HG03378 (cell line): ENCODE data around the gene TIAM2.
"Not testable (repeated sequence)": the region's sequence is repeated elsewhere in the genome, so short reads cannot be mapped to it uniquely, and the experiment has no call there.

Experiments used
- ATAC-seq: cut with Tn5 transposase; IDR thresholded peaks from one replicate; pipeline ENCODE4 v1.9.1; 2021; ENCODE audit warnings: mild to moderate bottlenecking, moderate library complexity; ENCODE audit not compliant: unreplicated experiment

TIAM2 gene

DNA sequence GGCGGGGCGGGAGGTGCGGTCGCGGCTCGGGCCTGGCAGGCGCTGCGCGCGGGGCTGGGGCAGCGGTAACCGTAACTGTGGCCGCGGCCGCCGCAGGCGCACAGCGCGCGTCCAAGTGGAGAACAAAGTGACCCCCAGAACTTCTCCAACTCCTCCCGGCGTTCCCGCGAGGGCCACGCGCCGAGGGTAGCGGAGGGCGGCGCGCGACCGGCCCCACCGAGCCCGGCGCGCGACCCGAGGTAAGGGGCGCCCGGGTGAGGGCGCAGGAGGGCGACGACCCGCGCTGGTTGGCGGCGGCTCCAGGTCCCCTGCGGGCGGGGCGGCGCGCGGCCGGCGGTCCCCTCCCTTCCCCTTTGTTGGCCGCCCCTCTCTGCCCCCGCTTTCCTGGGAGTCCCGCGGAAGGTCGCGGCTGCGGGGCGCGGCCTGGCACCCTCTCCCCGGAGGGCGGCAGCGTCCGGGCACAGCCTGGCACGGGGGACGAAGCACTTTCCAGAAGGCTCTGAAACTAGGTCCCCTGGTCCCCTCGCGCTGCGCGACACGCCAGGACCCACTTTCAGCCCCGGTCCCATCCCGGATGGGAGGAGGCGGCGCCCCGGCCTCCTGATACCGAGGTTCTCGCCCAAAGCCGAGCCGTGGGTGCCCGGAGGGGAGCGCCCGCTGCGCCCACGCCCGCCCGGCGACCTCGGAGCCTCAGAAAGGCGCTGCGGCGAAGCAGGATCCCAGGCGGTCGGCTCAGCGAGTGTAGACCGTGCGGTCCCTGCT is at the start of gene TIAM2:
TSS of gene TIAM2 (plus strand) at position 62 of the 762 bp plus-strand sequence. CDS start 133,909 bp downstream, outside the sequence.
- ATAC-seq, result no peak

DNA sequence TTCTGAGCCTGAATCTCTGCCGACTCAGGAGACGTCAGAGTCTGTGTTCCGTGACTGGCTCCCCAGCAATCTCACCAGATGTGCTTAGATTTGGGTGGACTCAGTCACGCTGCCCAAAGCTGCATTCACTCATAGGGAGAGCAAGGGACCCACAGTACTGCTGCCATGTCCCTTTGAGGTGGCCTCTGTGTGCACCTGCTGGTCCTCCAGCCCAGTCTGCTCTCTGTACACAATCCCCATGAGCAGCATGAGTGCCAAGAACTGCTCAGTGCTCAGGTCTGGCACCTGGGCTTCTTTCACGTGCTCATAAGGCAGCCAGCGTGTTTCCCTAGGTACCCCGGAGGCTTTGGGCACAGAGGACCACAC is 44.2 kb upstream of the TIAM2 start:
- ATAC-seq, result no peak

DNA sequence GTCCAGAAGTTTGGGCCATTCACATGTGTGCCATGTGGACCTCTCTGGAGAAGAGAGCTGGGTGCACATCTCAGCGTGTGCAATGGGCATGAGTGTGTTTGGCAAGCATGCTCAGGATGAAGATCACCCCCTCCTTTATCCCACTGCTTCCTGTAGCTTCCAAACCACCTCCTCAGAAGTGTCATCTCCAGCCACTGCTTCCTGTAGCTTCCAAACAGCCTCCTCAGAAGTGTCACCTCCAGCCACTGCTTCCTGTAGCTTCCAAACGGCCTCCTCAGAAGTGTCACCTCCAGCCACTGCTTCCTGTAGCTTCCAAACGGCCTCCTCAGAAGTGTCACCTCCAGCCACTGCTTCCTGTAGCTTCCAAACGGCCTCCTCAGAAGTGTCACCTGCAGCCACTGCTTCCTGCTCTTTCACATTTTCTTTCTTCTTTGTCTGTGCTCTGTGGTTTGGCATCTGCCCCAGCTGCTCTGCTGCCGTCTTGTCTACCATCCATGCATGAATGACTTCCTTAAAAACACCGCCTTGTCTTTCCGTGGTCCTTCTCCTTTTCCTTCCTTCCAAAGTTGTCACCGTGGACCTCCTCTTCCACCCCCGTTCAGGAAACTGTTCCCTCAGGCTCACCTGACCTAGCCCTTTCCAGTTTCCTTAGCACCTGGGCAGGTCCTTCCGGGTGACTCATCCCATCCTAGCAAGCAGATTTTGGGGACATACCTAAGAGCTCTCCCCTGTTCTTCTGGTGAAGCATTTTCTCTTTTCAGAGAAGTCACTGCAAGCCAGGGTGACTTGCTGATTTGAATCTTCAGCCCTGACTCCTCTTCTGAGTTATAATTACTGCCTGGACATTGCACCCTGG is 43.5 kb upstream of the TIAM2 start:
- ATAC-seq, result peak; percentile 89

DNA sequence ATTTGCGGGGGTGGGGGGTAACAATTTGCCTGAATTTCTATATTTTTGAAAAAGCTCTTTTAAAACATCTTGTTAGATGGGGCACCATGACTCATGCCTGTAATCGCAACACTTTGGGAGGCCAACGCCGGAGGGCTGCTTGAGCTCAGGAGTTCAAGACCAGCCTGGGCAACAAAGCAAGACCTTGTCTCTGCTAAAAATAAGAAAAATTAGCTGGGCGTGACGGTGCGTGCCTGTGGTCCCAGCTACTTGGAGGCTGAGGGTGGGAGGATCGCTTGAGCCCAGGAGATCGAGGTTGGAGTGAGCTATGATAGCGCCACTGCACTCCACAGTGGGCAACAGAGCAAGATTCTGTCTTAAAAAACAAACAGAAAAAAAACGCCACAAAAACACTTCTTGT is 41.5 kb upstream of the TIAM2 start:
- ATAC-seq, result no peak

DNA sequence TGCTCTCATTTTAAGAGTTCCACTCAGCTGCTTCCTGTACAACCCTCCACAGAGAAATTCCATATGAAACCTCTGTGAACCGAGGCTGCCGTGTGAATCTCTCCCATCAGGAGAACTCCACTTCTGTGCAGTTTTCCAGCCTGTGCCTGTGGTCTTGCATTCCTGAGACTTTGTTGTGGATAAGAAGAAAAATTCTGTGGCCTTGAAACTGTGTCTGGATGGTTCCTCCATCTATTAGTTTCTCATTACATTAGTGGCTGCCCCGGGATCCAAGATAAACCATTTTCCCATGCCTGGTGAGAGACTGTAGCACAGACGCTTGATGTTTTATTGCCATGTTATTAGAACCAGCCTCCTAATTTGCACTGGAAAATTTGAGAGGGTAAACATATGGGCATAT is 40.8 kb upstream of the TIAM2 start:
- ATAC-seq, result no peak

DNA sequence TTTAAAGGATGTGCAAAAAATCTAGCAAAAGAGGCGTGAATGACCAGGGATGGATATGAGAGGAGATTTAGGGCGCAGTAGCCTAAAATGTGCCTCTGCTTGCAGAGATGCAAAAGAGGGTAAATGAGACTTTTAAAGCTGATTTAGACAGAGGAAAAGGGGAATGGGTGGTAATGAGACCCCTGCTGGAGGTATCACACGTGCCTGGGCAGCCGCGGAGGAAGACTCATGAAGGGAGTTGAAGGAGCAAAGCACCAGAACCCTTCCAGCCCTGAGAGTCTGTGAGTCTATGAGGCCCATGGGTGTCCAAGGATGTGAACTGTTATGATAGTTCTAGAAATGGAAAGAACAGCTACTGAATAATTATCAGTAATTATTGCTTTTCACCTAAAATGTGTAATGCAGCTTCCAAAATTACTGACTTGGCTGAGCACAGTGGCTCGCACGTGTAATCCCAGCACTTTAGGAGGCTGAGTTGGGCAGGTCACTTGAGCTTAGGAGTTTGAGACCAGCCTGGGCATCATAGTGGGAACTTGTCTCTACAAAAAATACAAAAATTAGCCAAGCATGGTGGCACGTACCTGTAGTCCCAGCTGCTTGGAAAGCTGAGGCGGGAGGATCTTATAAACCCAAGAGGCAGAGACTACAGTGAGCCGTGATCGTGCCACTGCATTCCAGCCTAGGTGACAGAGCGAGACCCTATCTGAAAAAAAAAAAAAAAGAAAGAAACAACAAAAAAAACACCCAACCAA is 38.2 kb upstream of the TIAM2 start:
- ATAC-seq, result no peak

DNA sequence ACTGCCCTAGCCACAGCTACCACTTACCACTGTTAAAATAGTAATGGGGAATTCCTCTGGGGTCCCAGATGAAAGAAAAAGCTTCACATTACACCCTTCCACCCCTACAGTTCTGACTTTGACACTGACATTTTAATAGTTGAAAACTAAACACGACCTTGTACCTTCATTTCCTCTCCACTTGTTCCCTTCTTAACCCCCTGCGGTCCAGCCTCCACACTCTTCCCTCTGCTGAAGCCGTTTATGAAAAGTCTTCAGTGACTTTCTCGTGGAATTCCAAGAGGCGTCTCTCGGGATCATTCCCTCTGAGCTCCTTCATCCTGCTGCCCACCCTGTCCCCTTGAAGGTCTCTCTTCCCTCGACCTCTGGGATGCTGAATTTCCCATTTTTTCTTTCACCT is 36.6 kb upstream of the TIAM2 start:
- ATAC-seq, result no peak

DNA sequence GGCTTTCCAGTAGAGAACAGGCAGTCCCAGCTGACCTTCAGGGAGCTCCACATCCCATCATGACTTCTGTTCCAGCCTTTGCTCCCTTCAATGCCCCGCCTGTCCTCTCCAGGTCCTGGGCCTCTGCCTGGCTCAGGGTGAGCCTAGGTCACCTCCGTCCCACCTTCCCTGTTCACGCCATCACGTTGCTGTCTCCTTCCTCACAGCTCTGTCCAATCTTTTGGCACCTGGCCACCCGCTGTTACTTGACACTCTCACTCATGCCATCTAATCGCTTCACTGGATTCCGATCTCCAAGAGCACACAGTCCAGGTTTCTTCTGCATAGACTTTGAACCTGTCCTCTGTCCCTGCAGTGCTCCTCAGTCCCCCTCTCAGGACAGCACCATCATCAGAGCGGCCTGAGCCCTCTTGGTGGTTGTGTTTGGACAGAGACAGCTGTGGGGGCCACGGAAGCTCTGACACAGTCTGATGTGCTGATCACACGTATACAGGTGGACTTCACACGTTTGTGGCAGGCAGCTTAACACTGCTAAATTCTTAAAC is 34.7 kb upstream of the TIAM2 start:
- no peak for ATAC-seq

DNA sequence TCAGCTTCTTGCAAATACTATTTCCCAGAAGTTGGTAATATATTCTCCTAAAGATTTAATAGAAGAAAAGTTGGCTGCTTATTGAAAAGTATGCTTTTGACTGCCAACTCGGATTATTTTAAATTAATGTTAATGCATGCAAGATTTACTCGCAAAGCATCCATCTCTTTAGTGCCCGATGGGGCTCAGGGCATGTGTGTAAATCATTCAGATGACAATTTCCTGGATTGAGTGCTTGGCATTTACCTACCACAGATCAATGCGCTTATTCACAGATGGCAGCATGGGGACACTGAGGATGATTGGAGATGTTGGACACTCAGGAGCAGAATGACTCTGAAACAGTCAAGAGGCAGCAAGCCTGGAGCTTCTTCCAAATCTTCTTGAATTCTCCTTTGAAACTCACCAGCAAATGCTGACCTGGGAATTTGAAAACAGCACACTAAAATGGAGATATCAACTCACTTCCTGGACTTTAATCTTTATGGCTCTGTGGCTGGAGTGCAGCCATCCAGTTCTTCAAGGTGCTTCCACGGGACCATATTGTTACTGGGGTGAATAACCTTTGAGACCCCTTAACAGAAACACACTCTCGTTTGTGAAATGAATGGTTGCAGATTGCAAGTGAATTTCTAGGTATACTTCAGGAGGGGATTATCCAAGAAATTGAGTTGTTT is 34.1 kb upstream of the TIAM2 start:
- ATAC-seq, result no peak

DNA sequence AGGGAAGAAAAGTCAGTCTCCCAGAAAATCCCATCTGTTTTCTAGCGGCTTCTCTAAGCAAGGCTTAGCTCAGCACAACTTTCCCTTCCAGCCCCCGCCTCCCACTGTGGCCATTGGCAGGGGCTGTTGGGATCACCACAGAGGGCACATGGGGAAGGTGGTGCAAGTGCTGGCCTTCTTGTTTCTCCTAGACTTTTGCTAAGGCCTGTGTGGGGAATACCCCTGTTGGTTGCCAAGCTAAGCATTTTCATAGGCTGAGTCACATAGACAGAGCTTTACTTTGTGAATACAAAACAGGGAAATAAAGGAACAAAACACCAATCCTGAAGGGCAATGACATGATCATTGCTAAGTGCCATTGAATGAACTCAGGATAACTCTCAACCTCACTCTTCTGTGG is 32.4 kb upstream of the TIAM2 start:
- no peak for ATAC-seq

DNA sequence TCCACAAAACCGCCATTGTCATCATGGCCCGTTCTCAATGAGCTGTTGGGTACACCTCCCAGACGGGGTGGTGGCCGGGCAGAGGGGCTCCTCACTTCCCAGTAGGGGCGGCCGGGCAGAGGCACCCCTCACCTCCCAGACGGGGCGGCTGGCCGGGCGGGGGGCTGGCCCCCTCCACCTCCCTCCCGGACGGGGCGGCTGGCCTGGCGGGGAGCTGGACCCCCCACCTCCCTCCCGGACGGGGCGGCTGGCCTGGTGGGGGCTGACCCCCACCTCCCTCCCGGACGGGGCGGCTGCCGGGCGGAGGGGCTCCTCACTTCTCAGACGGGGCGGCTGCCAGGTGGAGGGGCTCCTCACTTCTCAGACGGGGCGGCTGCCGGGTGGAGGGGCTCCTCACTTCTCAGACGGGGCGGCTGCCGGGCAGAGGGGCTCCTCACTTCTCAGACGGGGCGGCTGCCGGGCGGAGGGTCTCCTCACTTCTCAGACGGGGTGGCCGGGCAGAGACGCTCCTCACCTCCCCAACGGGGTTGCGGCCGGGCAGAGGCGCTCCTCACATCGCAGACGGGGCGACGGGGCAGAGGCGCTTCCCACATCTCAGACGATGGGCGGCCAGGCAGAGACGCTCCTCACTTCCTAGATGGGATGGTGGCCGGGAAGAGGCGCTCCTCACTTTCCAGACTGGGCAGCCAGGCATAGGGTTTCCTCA is 28.9 kb upstream of the TIAM2 start:
- ATAC-seq, result not testable (repeated sequence)

DNA sequence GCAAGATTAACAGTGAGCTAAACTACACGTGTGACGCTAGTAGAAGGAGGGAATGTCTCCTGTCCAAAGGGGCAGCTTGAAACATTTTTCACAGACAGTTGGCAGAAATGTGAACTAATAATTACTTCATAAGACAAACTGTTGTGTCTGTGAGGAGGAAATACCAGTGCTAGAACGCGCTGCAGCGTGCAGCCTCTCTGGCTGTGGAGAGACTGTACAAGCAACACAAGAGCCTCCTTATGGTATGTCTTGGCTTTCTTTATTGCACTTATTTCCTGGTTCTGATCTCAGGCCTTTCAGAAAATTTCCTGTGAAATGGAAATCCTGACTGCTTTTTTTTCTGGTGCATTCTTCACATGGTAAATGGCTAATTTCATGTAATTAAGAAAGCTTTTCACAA is 25.3 kb upstream of the TIAM2 start:
- ATAC-seq, result no peak

DNA sequence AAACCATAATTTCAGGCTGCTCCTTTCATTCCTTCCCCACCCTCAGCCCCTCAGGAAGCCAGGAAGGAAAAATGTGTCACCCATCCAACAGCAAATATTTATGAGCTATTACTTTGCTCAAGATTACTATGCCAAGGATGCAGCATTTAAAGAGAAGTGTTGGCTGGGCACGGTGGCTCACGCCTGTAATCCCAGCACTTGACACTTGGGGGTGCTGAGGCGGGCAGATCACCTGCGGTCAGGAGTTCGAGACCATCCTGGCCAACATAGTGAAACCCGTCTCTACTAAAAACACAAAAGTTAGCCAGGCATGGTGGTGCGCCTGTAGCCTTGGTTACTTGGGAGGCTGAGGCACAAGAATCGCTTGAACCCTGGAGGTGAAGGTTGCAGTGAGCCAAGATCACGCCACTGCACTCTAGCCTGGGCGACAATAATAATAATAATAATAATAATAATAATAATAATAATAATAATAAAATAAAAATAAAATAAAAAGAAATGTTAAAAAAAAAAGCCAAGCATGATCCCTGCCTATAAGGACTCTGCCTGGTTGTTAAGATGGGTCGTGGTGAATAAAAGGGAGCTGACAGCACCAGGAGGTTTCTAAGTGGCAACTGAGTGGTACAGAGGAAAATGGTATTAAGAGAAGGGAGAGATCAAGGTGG is 20.5 kb upstream of the TIAM2 start:
- no peak for ATAC-seq

DNA sequence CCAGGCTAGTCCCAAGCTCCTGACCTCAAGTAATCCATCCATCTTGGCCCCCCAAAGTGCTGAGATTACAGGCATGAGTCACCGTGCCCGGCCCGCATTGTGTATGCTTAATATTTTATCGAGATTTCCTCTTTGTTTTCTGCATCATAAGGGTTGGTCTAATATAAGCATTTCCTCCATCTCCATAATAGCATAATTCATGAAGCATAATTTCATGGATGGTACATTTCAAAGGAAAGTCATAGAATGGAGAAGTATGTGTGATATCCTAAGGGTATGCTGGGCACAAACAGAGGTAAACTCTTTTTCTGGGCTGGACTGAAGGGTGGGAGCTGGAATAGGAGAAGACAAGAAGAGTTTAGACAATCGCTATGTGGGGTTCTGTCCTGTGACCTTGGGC is 17.5 kb upstream of the TIAM2 start:
- ATAC-seq, result no peak

DNA sequence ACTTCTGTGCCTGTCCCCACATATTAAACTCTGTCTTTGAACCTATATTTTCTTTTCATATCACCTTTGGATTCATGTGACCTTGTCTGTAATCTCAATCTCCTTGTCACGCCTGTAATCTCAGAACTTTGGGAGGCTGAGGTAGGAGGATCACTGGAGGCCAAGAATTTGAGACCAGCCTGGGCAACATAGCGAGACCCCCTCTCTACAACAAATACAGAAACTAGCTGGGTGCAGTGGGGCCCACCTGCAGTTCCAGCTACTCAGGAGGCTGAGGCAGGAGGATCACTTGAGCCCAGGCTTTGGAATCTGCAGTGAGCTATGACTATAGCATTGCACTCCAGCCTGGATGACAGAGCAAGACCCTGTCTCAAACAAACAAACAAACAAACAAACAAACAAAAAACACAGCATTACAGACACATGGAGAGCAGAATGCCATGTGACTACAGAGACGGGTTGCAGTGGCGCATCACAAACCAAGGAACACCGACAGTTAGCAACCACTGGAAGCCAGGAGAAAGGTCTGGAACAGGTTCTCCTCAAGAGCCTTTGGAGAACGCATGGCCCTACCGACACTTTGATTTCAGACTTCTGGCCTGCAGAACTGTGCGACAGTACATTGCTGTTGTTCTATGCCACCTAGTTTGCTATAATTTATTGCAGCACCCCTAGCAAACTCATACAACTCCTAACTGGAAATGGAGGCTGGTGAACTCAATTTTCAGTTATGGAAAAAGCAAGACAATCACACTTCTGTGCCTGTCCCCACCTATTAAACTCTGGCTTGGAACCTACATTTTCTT is 14.6 kb upstream of the TIAM2 start:
- no peak for ATAC-seq

DNA sequence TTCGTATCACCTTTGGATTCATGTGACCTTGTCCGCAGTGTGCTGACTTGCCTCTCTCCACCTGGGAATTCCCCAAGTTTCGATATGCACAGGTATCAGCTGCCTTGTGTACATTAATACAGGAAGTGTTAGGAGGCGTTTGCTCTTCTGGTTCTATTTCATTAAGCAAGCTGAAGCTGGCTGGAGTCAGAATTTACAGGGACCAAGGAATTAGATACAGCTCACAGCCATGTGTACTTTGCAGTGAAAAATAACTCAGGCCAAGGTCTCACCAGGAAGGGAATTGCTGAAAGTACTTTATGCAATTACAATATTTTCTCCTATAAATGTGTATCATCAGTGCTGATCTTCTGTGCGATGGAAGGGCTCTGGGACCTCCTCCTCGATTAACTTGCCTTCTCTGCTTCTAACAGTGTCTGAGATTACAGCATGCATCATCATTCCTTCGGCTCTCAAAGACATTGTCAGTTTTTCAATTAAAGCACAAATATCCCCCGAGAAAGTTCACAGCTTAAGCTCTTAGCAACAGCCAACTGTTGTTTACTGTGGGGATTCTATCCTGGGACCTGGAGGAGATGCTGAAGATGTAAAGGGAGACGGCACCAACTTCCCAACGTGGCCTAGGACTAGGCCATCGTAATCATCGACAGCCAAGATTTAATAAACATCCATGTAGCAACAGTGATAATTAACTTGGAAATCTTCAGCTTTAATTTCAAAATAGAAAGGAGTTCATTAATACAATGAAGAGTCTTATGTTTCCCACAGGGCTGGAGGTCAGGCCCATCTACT is 13.8 kb upstream of the TIAM2 start:
- peak; percentile 88 for ATAC-seq

DNA sequence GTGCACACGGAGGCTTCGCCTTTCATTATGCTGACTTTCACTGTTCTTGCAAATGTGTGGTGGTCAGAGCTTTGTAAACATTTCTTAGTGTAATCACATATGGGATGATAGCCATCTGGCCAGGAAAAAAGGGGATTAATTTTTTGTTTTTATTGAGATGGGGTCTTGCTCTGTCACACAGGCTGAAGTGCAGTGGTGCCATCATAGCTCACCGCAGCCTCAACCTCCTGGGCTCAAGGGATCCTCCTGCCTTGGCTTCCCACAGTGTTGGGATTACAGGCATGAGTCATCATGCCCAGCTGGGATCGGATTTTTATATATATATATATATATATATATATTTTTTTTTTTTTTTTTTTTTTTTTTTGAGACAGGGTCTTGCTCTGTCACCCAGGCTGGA is 11.0 kb upstream of the TIAM2 start:
- no peak for ATAC-seq

DNA sequence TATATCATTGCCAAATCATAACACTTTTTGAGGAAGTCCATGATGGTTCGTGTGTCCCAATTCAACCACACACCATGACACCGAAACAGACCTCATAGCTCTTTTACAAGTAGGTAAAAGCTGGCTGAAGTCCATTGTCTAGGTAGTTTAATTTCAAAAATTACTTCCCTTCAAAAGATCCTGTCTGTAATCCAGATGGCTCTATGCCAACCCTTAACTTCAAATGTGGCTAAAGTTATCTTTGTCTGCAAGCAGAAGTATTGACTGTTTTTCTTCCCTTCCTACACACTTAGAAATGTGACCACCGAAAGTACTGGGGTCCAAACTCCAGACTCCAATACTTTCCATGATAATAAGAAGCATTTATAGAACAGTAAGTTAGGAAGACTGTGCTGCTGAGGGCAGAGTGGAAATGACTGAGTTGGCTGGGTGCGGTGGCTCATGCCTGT is 8.3 kb upstream of the TIAM2 start:
- ATAC-seq, result no peak
